GM10266 (cell line): ENCODE results near the gene SOHLH2.

ENCODE experiments used
- DNase-seq: peaks from one replicate; pipeline ENCODE4 v3.0.0; 2012; ENCODE audit errors: extremely low spot score
- TF ChIP-seq, protein P1 (sequence below): IDR thresholded peaks from 2 replicates; pipeline ENCODE4 v1.5.1; 2012; ENCODE audit warnings: mild to moderate bottlenecking, low read depth; ENCODE audit not compliant: control insufficient read depth, insufficient read depth; ENCODE audit errors: missing control alignments

The SOHLH2 gene

GRCh38 chr13:36248700-36249099, 34.3 kb upstream of the SOHLH2 start:
- DNase-seq, result no peak
- TF ChIP-seq, protein P1, sequence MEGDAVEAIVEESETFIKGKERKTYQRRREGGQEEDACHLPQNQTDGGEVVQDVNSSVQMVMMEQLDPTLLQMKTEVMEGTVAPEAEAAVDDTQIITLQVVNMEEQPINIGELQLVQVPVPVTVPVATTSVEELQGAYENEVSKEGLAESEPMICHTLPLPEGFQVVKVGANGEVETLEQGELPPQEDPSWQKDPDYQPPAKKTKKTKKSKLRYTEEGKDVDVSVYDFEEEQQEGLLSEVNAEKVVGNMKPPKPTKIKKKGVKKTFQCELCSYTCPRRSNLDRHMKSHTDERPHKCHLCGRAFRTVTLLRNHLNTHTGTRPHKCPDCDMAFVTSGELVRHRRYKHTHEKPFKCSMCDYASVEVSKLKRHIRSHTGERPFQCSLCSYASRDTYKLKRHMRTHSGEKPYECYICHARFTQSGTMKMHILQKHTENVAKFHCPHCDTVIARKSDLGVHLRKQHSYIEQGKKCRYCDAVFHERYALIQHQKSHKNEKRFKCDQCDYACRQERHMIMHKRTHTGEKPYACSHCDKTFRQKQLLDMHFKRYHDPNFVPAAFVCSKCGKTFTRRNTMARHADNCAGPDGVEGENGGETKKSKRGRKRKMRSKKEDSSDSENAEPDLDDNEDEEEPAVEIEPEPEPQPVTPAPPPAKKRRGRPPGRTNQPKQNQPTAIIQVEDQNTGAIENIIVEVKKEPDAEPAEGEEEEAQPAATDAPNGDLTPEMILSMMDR, result no peak

GRCh38 chr13:36244990-36245389, 30.6 kb upstream of the SOHLH2 start:
- no peak for DNase-seq
- TF ChIP-seq, protein P1, result no peak

DNA sequence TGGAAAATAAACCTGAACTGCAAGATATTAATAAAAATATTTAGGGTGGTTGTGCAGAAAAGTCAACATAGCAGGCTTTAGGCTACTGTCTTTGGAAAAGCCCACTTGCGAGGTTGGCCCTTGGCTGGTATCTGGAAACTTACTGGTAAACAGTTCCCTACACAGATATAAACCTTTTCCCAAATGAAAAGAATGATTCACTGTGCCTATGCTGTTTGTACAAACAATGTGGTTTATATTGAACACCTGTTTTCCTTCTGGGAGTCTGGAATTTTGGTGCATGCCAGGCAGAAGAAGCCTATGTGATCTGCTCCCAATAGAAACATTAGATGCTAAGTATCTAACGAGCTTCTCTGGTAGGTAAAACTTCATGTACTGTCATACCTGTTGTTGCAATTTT, 29.7 kb upstream of the SOHLH2 start:
- TF ChIP-seq, protein P1, result no peak
- DNase-seq, result no peak

GRCh38 chr13:36242761-36243160, 28.4 kb upstream of the SOHLH2 start:
- no peak for DNase-seq
- TF ChIP-seq, protein P1, result no peak

- TF ChIP-seq, protein P1, result no peak
Observed at GRCh38 chr13:36231236-36231635, 16.9 kb upstream of the SOHLH2 start.

GRCh38 chr13:36224730-36225129, 10.4 kb upstream of the SOHLH2 start:
- DNase-seq, result no peak
- TF ChIP-seq, protein P1, result no peak

More at GRCh38 chr13:36231236-36231635, 16.9 kb upstream of the SOHLH2 start:
- DNase-seq, result no peak

GRCh38 chr13:36219883-36220282, 5.5 kb upstream of the SOHLH2 start:
- no peak for DNase-seq
- TF ChIP-seq, protein P1, result no peak
